Activated T-helper 2 cell treated with anti-CD3 and anti-CD28 coated beads, Interferon-gamma antibody, Interleukin-2, Interleukin-4, amounts not matched to agents 10 μg/mL and 5 μg/mL and 100 μg/mL, durations not matched to agents 14 hours and 24 hours and 36 hours (primary cell): ENCODE data around the gene RHOU. TPM values are rescaled to one million over a fixed set of nuclear protein-coding genes. Genes with fewer than 3 reads are reported as not detected.

Source experiments
- DNase-seq: peaks from one replicate; pipeline ENCODE4 v3.0.0; 2021; ENCODE audit warnings: low spot score
- H3K27ac Mint-ChIP-seq: one replicate; pipeline ENCODE4 v1.8.0; 2021; ENCODE audit warnings: mixed read lengths
- H3K27me3 Mint-ChIP-seq: one replicate; pipeline ENCODE4 v1.8.0; 2021; ENCODE audit warnings: low read depth, mixed read lengths
- H3K36me3 Mint-ChIP-seq: one replicate; pipeline ENCODE4 v1.8.0; 2021; ENCODE audit warnings: low read depth, mixed read lengths
- H3K4me1 Mint-ChIP-seq: one replicate; pipeline ENCODE4 v1.8.0; 2021; ENCODE audit warnings: low read depth, mixed read lengths
- H3K4me3 Mint-ChIP-seq: one replicate; pipeline ENCODE4 v1.8.0; 2021; ENCODE audit warnings: low read depth, mild to moderate bottlenecking, moderate library complexity, mixed read lengths
- H3K9me3 Mint-ChIP-seq: one replicate; pipeline ENCODE4 v1.8.0; 2021; ENCODE audit warnings: mixed read lengths
- intact Hi-C: fragments of 100-400 bp; cut with micrococcal nuclease; formaldehyde crosslinking; loops from one replicate; pipeline ENCODE4 v1.15.1; 2023
- total RNA-seq: library from RNA; stranded (reverse); gene quantifications from 2 replicates; pipeline ENCODE4 v1.2.3, GENCODE V29; 2022

Gene RHOU
- total RNA-seq, 1 donor from 2014 or later, result 0.18 TPM

DNA sequence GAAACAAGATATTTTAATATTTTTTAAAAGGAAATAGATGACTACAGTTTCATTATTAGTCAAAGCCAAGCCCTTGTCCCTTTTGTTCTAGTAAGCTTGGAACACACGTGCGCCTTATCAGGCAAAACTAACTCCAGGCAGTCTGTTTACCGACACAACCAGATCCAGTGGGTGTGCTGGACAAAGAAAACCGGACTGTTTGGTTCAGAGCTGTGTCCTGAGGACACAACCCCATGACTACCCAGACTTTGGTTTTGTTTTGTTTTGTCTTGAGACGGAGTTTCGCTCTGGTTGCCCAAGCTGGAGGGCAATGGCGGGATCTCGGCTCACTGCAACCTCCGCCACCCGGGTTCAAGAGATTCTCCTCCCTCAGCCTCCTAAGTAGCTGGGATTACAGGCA lies 13.9 kb upstream of the RHOU start:
- H3K27me3 Mint-ChIP-seq, result peaks cover 3% of the 10 kb centered on the region
- H3K36me3 Mint-ChIP-seq, result no peaks in the 10 kb centered on the region
- no peak overlapping the region for H3K4me3 Mint-ChIP-seq
- no peaks in the 10 kb centered on the region for H3K9me3 Mint-ChIP-seq
- no peak overlapping the region for H3K27ac Mint-ChIP-seq
- DNase-seq, result no peak
- intact Hi-C loops, result no loop called here
- no peaks in the 10 kb centered on the region for H3K4me1 Mint-ChIP-seq

DNA sequence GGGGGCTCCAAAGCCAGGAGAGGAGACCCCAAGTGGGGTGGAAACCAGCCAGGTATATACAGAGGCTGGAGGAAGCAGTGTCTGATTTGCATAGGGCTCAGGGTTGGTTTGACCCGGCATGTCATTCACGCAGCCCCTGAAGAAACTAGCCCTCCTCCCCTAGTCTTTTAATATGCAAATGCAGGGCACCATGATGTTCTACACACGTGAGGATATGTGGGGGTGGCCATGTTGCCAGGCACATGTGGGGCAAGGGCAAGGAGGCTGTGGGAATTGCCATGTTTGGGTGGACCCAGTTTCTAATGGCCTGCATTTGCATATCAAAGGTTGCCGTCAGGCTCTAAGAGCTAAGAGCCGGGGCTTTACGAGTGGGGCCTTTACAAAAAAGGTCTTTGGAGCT lies 12.0 kb upstream of the RHOU start:
- peaks cover 10% of the 10 kb centered on the region for H3K27me3 Mint-ChIP-seq
- H3K4me3 Mint-ChIP-seq, result no peak overlapping the region
- no peaks in the 10 kb centered on the region for H3K9me3 Mint-ChIP-seq
- intact Hi-C loops, result no loop called here
- H3K27ac Mint-ChIP-seq, result no peak overlapping the region
- H3K36me3 Mint-ChIP-seq, result no peaks in the 10 kb centered on the region
- no peaks in the 10 kb centered on the region for H3K4me1 Mint-ChIP-seq
- DNase-seq, result no peak

DNA sequence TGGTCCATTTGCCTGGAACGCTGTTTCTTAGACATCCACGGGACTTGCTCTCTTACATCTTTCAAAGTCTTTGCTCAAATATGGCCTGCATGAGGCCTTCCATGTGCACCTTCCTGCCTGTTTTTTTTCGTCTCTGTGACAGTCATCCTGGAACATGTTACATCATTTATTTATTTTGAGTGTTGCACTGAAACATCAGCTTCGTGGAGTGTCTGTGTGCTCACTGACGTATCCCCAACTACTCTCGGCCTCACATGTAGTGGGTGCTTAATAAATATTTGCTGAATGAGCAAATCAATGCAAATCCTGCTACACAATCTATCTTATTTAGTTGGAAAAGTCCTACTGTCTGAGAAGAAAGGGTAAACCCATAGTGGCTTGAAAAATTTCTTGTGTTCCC lies 11.4 kb upstream of the RHOU start:
- no peak for DNase-seq
- H3K9me3 Mint-ChIP-seq, result no peaks in the 10 kb centered on the region
- H3K27ac Mint-ChIP-seq, result no peak overlapping the region
- no peaks in the 10 kb centered on the region for H3K4me1 Mint-ChIP-seq
- H3K27me3 Mint-ChIP-seq, result peaks cover 10% of the 10 kb centered on the region
- no peak overlapping the region for H3K4me3 Mint-ChIP-seq
- H3K36me3 Mint-ChIP-seq, result no peaks in the 10 kb centered on the region
- intact Hi-C loops, result no loop called here

DNA sequence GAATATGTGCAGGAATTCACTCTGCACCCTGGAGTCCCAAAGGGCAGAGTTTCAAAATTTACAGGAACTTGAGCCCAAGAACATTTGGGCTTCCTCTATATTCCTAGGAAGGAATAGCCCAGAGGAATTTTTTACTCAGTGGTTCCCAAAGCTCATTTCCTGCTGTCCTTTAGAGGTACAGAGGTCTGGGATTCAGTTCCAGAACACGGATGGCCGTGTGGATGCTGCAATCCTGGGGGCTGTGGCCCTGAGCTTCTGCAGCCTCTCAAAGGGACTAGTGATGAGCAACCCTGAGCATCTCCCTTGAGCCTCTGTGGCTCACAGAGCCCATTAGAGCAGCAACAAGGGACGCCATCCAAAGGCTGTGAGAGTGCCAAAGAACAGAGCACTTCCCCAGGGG lies 10.1 kb upstream of the RHOU start:
- Mint-ChIP-seq H3K27me3 (peaks cover 16% of the 10 kb centered on the region), H3K36me3 (no peaks in the 10 kb centered on the region), H3K4me3 (no peak overlapping the region), H3K27ac (no peak overlapping the region), H3K4me1 (no peaks in the 10 kb centered on the region), H3K9me3 (no peaks in the 10 kb centered on the region)
- no peak for DNase-seq
- intact Hi-C loops, result no loop called here

DNA sequence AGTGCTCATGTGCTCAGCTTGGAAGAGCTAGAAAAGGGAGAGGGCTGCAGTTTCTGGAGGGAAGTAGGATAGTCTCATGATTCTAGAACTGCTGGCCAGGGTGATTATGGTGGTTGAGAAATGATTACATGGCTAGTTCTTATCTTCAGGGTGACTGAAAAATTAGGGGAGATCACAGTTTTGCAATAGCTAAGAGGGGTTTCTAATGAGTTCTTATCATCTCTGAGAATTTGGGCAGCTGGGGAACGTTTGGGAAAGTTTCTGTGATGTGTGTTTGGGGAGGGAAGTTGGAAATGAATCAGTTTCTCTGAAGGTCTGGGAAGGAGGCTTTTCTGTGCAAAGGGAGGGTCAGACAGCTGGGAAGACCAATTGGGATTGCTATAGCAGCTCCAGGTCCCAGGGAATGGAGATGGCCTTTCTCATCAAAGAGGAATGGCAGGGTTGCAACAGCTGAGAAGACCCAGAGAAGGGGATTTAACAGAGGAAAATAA lies 7.6 kb upstream of the RHOU start:
- H3K9me3 Mint-ChIP-seq, result no peaks in the 10 kb centered on the region
- intact Hi-C loops, result no loop called here
- no peaks in the 10 kb centered on the region for H3K4me1 Mint-ChIP-seq

DNA sequence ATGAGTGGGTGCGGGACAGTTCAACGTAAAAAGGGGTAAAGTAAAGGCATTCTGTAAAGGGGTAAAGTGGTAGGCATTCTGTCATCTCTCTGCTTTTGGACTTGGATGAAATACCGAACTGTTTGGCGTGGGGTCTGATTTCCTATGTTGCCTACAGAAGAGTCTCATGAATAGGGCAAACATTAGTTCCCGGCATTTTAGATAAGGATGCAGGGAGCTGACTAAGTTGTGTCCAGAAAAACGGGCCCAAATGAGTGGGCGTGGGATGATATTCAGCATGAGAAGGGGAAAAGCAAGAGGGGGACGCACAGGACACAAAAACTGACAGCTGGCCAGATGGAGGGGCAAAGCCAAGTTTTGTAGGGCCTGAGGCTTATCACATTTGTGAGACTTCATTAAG lies 2.9 kb upstream of the RHOU start:
- intact Hi-C loops, result loop anchor here (10.0 kb wide), 1 partner anchor 192 kb away; no protein-coding TSS in a partner anchor
- Mint-ChIP-seq H3K27me3 (peaks cover 56% of the 10 kb centered on the region), H3K9me3 (no peaks in the 10 kb centered on the region), H3K4me3 (no peak overlapping the region), H3K36me3 (no peaks in the 10 kb centered on the region), H3K27ac (no peak overlapping the region), H3K4me1 (peaks cover 5% of the 10 kb centered on the region)
- no peak for DNase-seq

More for the DNA sequence above, 7.6 kb upstream of the RHOU start:
- Mint-ChIP-seq H3K27me3 (peaks cover 35% of the 10 kb centered on the region), H3K36me3 (no peaks in the 10 kb centered on the region), H3K27ac (no peak overlapping the region), H3K4me3 (no peak overlapping the region)
- no peak for DNase-seq

DNA sequence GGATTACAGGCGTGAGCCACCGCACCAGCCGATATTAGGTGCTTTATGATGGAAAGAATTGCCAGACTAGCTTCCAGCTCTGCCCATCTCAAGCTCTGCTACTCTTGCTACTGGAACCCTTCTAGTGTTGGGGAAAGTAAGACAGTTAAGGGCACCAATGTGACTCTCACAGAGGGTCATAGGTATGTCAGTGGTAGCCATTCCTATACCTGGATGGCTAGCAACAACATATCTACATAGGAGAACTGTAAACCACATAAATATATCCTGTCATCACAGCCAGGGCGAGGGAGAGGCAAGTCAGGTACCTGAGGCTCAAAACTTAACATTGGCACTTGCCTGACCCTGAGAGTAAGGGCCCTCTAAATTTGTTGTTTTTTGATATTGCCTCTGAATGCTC lies 1.7 kb upstream of the RHOU start:
- Mint-ChIP-seq H3K36me3 (no peaks in the 10 kb centered on the region), H3K4me1 (peaks cover 5% of the 10 kb centered on the region), H3K27me3 (peaks cover 63% of the 10 kb centered on the region), H3K4me3 (no peak overlapping the region), H3K27ac (no peak overlapping the region), H3K9me3 (no peaks in the 10 kb centered on the region)
- intact Hi-C loops, result loop anchor here (10.0 kb wide), 1 partner anchor 191 kb away; no protein-coding TSS in a partner anchor
- DNase-seq, result no peak

DNA sequence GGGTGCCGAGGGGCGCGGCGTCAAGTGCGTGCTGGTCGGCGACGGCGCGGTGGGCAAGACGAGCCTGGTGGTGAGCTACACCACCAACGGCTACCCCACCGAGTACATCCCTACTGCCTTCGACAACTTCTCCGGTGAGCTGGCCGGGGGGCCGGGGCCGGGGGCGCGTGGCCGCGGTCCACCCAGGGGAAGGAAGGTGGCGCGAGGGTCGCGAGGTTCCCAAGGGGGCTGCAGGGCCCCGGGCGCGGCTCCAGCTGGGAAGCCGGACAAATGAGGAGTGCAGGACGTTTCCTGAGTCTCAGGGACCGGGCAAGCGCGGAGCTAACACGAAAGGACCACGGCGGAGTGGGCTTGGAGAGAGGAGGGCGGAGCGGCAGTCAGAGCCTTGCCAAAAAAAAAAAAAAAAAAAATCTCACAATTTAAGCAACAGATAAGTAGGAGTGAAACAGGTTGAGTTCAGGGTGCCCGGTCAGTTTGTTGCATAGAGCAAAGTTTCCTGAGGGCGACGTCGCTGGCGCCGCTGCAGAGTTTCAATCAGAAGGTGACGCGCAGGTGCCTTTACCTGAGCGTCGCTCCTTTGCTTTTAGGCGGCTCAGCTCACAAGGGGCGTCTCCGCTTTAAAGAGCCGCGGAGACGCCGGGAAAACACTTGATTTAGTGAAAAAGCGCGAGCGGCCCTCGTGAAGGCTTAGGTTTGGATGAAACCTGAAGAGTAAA lies 750 bp downstream of the RHOU start:
- intact Hi-C loops, result loop anchor here (2.0 to 10.0 kb wide), 4 partner anchors 56 to 516 kb away; no protein-coding TSS in a partner anchor
- Mint-ChIP-seq H3K27me3 (peaks cover 62% of the 10 kb centered on the region), H3K4me3 (peak overlapping the region; percentile 63), H3K36me3 (no peaks in the 10 kb centered on the region), H3K27ac (no peak overlapping the region), H3K9me3 (no peaks in the 10 kb centered on the region), H3K4me1 (peaks cover 5% of the 10 kb centered on the region)
- no peak for DNase-seq

DNA sequence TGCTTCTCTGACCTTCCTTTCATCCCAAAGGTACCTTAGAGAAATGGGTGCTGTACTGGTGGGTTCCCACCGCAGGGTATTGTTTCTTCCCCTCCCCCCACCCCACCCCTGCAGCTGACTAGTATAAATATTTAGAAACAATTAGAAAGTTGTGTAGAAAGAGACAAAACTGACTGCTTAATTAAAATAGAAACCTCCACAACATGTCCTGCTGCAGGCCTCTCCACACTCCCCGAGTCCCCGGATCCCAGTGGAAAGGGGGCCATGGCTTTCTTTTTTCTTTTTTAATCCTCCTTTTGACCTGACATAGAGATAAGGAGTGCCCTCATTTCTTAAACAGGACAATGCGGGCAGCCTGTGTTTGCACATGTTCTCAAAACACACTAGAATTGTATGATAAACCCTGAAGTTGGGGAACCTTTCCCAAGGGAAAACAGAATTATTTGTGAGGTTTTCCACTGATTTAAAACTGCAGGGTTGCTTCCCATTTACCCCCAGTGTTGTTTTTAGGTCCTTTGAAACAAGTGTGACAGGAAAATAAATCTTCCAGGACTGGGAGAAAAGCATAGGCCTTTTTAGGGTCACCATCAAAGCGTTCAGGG lies 1.7 kb downstream of the RHOU start:
- no peaks in the 10 kb centered on the region for H3K9me3 Mint-ChIP-seq
- no peak overlapping the region for H3K27ac Mint-ChIP-seq
- no peaks in the 10 kb centered on the region for H3K36me3 Mint-ChIP-seq
- peak overlapping the region; percentile 37 for H3K4me3 Mint-ChIP-seq
- peaks cover 54% of the 10 kb centered on the region for H3K27me3 Mint-ChIP-seq
- no peak for DNase-seq
- peaks cover 5% of the 10 kb centered on the region for H3K4me1 Mint-ChIP-seq
- intact Hi-C loops, result loop anchor here (1.0 to 10.0 kb wide), 5 partner anchors 55 to 515 kb away; no protein-coding TSS in a partner anchor

DNA sequence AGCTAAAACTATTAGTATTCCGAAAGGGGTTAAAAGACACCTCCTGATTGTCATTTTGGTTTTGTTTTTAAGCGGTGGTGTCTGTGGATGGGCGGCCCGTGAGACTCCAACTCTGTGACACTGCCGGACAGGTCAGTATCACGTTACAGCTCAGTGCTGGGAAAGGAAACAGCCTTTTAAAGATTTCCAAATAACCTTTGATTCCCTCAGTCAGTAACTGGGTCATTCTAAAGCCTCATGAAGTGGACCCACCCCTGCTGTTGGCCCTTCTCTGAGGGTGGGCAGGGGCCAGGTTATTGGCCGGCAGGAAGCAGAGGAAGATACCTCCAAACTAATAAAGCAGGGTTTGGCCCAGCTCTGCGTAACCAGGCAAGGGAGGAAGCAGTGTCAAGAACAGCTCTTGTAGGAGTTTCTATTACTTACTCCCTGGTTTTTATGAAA lies 2.3 kb downstream of the RHOU start:
- intact Hi-C loops, result loop anchor here (1.0 to 10.0 kb wide), 5 partner anchors 55 to 515 kb away; no protein-coding TSS in a partner anchor
- Mint-ChIP-seq H3K4me1 (peaks cover 5% of the 10 kb centered on the region), H3K36me3 (no peaks in the 10 kb centered on the region), H3K4me3 (no peak overlapping the region), H3K9me3 (no peaks in the 10 kb centered on the region), H3K27ac (no peak overlapping the region), H3K27me3 (peaks cover 50% of the 10 kb centered on the region)
- no peak for DNase-seq

DNA sequence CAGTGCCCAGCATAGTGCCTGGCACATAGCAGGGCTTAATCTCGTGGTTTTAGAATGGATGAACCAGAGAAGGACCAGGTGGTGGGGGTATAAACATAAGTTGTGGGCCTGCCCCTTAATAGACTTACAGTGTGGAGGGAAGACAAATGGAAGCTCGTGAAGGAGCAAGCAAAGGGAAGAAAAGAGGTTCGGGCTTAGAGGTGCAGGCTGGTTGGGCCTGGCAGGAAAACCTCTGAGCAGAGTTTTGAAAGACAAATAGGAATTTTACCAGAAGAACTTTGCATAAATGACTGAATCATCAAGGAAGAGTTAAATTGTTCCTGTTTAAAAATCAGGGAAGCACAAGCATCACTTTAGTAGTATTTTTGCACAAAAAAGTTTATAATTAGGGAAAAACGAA lies 4.5 kb downstream of the RHOU start:
- DNase-seq, result no peak
- Mint-ChIP-seq H3K4me3 (no peak overlapping the region), H3K36me3 (no peaks in the 10 kb centered on the region), H3K27ac (no peak overlapping the region), H3K4me1 (no peaks in the 10 kb centered on the region), H3K9me3 (no peaks in the 10 kb centered on the region), H3K27me3 (peaks cover 39% of the 10 kb centered on the region)
- intact Hi-C loops, result loop anchor here (5.0 to 10.0 kb wide), 3 partner anchors 52 to 512 kb away; no protein-coding TSS in a partner anchor

DNA sequence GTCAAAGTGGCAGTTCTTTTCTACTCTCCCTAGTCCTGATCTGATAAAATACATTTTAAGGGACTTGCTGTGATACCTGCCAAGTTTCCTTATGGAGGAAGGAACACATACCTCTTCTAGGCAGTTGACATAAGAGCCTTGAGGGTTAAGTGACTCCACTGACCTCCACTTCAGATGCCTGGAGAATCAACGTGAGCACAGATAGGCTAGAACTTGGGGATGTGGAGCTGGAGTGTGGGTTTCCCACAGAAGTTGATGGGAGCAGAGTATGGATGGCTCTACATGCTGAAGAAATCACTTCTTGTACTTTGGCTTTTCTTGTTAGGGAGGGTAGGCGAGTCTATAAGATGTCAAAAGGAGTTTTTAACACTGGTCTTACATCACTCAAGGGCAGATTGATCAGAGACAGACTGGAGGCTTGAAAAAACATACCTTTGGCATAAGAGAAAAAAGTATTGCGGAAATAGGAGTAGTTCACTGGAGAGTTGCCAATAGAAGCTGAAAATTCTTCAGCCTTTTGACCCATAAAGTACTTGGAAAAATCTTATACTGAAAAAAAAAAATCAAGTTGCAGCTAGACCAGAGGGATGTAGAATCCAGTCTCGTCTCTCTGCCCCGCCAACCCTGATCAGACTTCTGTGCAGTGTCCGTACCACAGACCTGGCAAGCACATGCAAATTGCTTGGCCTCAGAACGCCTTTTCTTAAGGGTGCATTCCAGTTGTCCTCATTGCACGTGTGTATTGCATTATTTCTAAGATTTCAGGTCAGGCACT lies 5.5 kb downstream of the RHOU start:
- H3K27ac Mint-ChIP-seq, result no peak overlapping the region
- no peak overlapping the region for H3K4me3 Mint-ChIP-seq
- intact Hi-C loops, result no loop called here
- no peaks in the 10 kb centered on the region for H3K4me1 Mint-ChIP-seq
- H3K36me3 Mint-ChIP-seq, result no peaks in the 10 kb centered on the region
- no peak for DNase-seq
- no peaks in the 10 kb centered on the region for H3K9me3 Mint-ChIP-seq
- peaks cover 39% of the 10 kb centered on the region for H3K27me3 Mint-ChIP-seq
